Ishikawa (cell line): Measurements from ENCODE around the gene ZNF214.

Experiments used
- CEBPB ChIP-seq: IDR thresholded peaks from 2 replicates; pipeline ENCODE4 v1.6.1; 2012
- EP300 ChIP-seq: IDR thresholded peaks from 2 replicates; pipeline ENCODE4 v1.6.1; 2012; ENCODE audit warnings: borderline replicate concordance
- FOXM1 ChIP-seq: IDR thresholded peaks from 2 replicates; pipeline ENCODE4 v1.6.1; 2012; ENCODE audit warnings: low read depth, borderline replicate concordance
- MAX ChIP-seq: IDR thresholded peaks from 2 replicates; pipeline ENCODE4 v1.6.1; 2012
- REST ChIP-seq: IDR thresholded peaks from 2 replicates; pipeline ENCODE4 v1.6.1; 2012; ENCODE audit warnings: low read depth, mild to moderate bottlenecking
- TAF1 ChIP-seq: IDR thresholded peaks from 2 replicates; pipeline ENCODE4 v1.6.1; 2012; ENCODE audit warnings: low read depth, mild to moderate bottlenecking
- TCF12 ChIP-seq: IDR thresholded peaks from 2 replicates; pipeline ENCODE4 v1.6.1; 2012; ENCODE audit warnings: low read depth
- YY1 ChIP-seq: IDR thresholded peaks from 2 replicates; pipeline ENCODE4 v1.6.1; 2012; ENCODE audit warnings: low read depth

GRCh38 chr11:7019500-7020182, 505 bp downstream of the ZNF214 start:
- TF ChIP-seq FOXM1 (no peak), TCF12 (no peak), CEBPB (no peak), EP300 (no peak), TAF1 (no peak), YY1 (no peak), MAX (no peak), REST (no peak)
